Body of pancreas (tissue), 4 donors: Measurements from ENCODE around the gene TM9SF1. TPM values are rescaled to one million over a fixed set of nuclear protein-coding genes. Genes with fewer than 3 reads are reported as not detected.

Source experiments
- ATAC-seq: fragments of 150-250 bp; one replicate; pipeline ENCODE4 v1.9.1; 2016
- DNase-seq, 4 donors: peaks; one replicate each; pipeline ENCODE4 v3.0.0-alpha.2; 2019
- H3K27ac ChIP-seq, 4 donors: fragments of 200-600 bp; sonication (generic); 1 replicate in 3 of 4; 2 replicates in 1 of 4; pipeline versions ENCODE4 v1.5.1 to v1.6.1; 2016 to 2019; ENCODE audit warnings: mild to moderate bottlenecking in 1 of 4, mixed read lengths in 1 of 4, moderate library complexity in 1 of 4
- H3K27me3 ChIP-seq, 2 donors: fragments of 200-600 bp; sonication (generic); one replicate each; pipeline ENCODE4 v1.6.0; 2016; ENCODE audit warnings: mild to moderate bottlenecking in 1 of 2
- H3K36me3 ChIP-seq, 2 donors: fragments of 200-600 bp; sonication (generic); replicated peaks in 1 of 2; 2 replicates each; pipeline ENCODE4 v1.5.1; 2016; ENCODE audit warnings: low read depth in 2 of 2; ENCODE audit not compliant: insufficient read depth in 1 of 2
- H3K4me1 ChIP-seq: fragments of 200-600 bp; sonication (generic); one replicate; pipeline ENCODE4 v1.6.0; 2016
- H3K4me3 ChIP-seq, 2 donors: fragments of 200-600 bp; sonication (generic); 1 replicate in 1 of 2; 2 replicates in 1 of 2; pipeline ENCODE4 v1.5.1; 2016 to 2019
- H3K9me3 ChIP-seq, 3 donors: fragments of 200-600 bp; sonication (generic); 1 replicate in 2 of 3; 2 replicates in 1 of 3; pipeline ENCODE4 v1.5.1; 2016
- CTCF ChIP-seq, 7 experiments: fragments of 450-650 bp in 4 of 7; fragments of 200-600 bp in 3 of 7; sonication (generic) in 3 of 7; IDR thresholded peaks; one replicate each; pipeline ENCODE4 v1.5.1; 2016 to 2019; ENCODE audit warnings: antibody characterized with exemption in 7 of 7
- POLR2A ChIP-seq, 3 donors: fragments of 450-650 bp; IDR thresholded peaks; one replicate each; pipeline ENCODE4 v1.6.1; 2016; ENCODE audit warnings: antibody characterized with exemption in 3 of 3, mild to moderate bottlenecking in 2 of 3
- WGBS, 2 donors: methylation state at CpG; one replicate each; pipeline ENCODE4 v1.1.5; 2017; 5-methylcytosine and 5-hydroxymethylcytosine counted together
- intact Hi-C: fragments of 100-400 bp; cut with DNase I; formaldehyde crosslinking; loops from one replicate; pipeline ENCODE4 v1.15.1; 2023
- total RNA-seq, 2 donors: library from RNA; depleted of rRNA; stranded (reverse); fragments of >200 nt; gene quantifications; one replicate each; pipeline ENCODE4 v1.1.0, GENCODE V29; 2016

The TM9SF1 gene
- total RNA-seq, 2 donors from 2014 or later = 57.9 to 59.7 TPM

GRCh38 chr14:24194186-24194872, 912 bp downstream of the TM9SF1 start:
- 47 to 57% methylated on average over 7 of the region's 7 CpGs for WGBS, 2 donors
- Histone ChIP-seq H3K27me3 (no peaks in the 10 kb centered on the region), H3K9me3 (no peaks in the 10 kb centered on the region), H3K4me3 (peak overlapping the region in 1 of 2 donors; percentile 87), H3K36me3 (peaks cover 0 to 3% of the 10 kb centered on the region in 2 donors), H3K27ac (peak overlapping the region; percentile 92 to 98 (median 96)), H3K4me1 (peaks cover 56% of the 10 kb centered on the region)
- TF ChIP-seq CTCF (IDR thresholded peaks at IDR 0.05) = no peak
- no peak for TF ChIP-seq POLR2A (IDR thresholded peaks at IDR 0.05)
- no peak for DNase-seq
- intact Hi-C loops = no loop called here
- no peak for ATAC-seq

DNA sequence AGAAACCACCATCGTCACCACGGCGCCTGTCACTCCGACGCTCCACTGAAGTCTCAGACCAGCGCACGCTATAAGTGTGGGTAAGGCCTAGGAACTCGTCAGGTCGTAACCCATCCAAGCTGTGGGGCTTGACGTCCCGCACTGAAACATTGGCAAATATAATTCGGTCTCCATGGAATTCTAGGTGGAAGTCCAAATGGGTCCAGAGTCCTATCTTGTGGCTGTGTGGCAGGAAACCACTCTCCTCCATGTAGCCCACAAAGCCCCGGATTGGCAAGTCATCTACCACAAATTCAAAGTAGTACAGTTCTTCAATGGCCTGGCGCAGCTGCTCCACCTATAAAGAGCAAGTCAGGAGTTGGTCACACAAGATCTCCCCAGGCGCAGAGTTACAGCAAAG, 2.3 kb downstream of the TM9SF1 start:
- intact Hi-C loops = no loop called here
- TF ChIP-seq POLR2A (IDR thresholded peaks at IDR 0.05) (no peak), CTCF (IDR thresholded peaks at IDR 0.05) (no peak)
- H3K27ac ChIP-seq = no peak overlapping the region
- no peak for ATAC-seq
- no peak overlapping the region for H3K4me3 ChIP-seq
- peaks cover 0 to 3% of the 10 kb centered on the region in 2 donors for H3K36me3 ChIP-seq
- no peak for DNase-seq
- WGBS, 2 donors = 92 to 93% methylated on average over 4 to 15 of the region's 15 CpGs
- no peaks in the 10 kb centered on the region for H3K9me3 ChIP-seq
- H3K4me1 ChIP-seq = peaks cover 54% of the 10 kb centered on the region
- no peaks in the 10 kb centered on the region for H3K27me3 ChIP-seq

DNA sequence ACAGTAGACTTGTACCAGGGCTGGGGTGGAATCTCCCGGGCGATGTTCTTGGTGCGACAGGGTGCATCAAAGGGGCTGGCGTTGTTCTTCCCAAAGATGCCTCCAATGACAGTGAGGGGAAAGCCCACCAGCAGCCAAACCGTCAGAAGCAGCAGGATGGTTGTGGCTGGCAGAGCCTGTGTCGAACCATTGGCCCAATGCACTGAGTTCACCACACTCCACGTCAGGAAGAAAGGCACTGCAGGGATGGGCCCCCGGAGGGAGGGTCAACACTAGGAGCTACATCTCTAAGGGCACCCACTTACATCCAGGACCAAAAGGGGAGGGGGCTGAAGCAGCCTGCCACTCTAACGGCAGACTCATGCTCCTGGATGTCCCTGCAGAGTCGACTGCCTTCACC, 4.8 kb downstream of the TM9SF1 start:
- no peak for DNase-seq
- Histone ChIP-seq H3K4me3 (no peak overlapping the region), H3K36me3 (peaks cover 0 to 3% of the 10 kb centered on the region in 2 donors), H3K4me1 (peaks cover 50% of the 10 kb centered on the region), H3K9me3 (no peaks in the 10 kb centered on the region), H3K27me3 (no peaks in the 10 kb centered on the region), H3K27ac (no peak overlapping the region)
- ATAC-seq = no peak
- intact Hi-C loops = no loop called here
- TF ChIP-seq CTCF (IDR thresholded peaks at IDR 0.05) (no peak), POLR2A (IDR thresholded peaks at IDR 0.05) (no peak)
- WGBS, 2 donors = 83 to 88% methylated on average over 7 to 10 of the region's 10 CpGs

DNA sequence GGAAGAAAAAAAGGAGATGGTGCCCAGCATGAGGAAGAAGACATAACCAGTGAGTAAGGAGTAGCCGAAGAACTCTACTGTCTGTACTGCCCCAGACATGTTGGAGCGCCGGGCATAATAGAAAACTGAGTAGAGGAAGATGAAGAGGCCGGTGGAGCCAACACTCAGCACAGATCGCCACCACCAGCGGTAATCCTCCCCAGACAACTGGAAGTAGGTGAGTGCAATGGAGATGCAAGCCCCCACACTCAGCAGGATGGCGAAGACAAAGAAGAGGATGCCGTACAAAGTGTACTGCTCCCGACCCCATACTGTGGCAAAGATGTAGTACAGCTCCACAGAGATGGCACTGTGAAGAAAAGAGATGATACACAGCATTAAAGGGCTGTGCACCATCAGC, 5.8 kb downstream of the TM9SF1 start:
- peak overlapping the region in 2 of 4 donors; percentile 15 to 87 for H3K27ac ChIP-seq
- WGBS, 2 donors = 84 to 90% methylated on average over 9 of the region's 9 CpGs
- intact Hi-C loops = no loop called here

More for the DNA sequence above, 5.8 kb downstream of the TM9SF1 start:
- Histone ChIP-seq H3K4me1 (peaks cover 45% of the 10 kb centered on the region), H3K27me3 (no peaks in the 10 kb centered on the region), H3K9me3 (no peaks in the 10 kb centered on the region), H3K36me3 (peaks cover 0 to 6% of the 10 kb centered on the region in 2 donors), H3K4me3 (no peak overlapping the region)
- ATAC-seq (no peak), DNase-seq (no peak)
- TF ChIP-seq POLR2A (IDR thresholded peaks at IDR 0.05) (no peak), CTCF (IDR thresholded peaks at IDR 0.05) (no peak)
